Measurements from ENCODE around the gene TPCN2. TPM values are rescaled to one million over a fixed set of nuclear protein-coding genes. Genes with fewer than 3 reads are reported as not detected.

The TPCN2 gene
- polyA plus RNA-seq, 3 donors, result 29.3 to 52.8 (median 31.5) TPM

DNA sequence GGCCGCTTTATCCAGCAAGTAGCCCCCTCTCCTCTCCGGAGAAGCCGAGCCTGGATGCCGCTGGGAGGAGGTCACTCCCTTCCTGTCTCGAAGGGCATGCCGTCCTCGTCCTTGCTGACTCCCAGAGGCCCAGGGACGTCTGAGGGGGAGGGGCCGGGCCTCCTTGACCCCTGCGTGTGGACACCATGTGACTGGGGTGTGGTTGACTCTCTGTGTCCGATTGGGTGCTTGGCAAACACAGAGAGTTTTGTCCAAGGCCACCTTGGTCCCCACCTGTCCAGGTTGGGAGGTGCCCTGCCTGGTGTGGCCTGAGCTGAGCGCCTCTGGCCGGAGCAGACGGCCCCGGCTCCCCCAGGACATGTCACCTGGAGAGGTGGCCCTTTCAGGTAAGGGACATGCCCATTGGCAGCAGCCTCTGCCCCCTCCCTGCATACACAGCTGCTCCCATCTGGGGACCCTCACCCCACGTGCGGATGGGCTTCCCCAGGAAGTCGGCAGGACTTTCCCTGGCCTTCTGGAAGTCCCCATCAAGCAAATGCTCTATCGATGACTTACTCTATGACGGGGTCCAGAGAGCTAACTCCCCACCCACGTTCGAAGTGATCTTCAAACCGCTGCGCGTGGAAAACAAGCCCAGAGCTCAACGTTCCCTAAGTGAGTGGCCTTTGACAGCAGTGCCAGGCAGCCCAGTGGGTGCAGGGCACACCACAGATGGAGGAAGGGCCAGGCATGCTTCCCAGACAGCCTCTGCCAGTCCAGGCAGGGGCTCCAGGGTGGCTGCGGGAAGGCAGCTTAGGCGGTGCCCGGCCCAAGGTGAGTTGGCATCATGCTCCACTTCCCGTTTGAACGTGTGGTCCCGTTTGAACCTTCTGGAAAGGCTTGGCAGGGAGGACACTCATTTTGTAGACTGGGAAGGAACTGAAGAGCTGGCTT lies 106.8 kb downstream of the TPCN2 start, which contains the start of gene SMIM38:
Gene SMIM38 (plus strand): TSS at position 634 of the 933 bp plus-strand sequence. CDS start 1,912 bp downstream, outside the sequence.
- TF ChIP-seq, protein P1, sequence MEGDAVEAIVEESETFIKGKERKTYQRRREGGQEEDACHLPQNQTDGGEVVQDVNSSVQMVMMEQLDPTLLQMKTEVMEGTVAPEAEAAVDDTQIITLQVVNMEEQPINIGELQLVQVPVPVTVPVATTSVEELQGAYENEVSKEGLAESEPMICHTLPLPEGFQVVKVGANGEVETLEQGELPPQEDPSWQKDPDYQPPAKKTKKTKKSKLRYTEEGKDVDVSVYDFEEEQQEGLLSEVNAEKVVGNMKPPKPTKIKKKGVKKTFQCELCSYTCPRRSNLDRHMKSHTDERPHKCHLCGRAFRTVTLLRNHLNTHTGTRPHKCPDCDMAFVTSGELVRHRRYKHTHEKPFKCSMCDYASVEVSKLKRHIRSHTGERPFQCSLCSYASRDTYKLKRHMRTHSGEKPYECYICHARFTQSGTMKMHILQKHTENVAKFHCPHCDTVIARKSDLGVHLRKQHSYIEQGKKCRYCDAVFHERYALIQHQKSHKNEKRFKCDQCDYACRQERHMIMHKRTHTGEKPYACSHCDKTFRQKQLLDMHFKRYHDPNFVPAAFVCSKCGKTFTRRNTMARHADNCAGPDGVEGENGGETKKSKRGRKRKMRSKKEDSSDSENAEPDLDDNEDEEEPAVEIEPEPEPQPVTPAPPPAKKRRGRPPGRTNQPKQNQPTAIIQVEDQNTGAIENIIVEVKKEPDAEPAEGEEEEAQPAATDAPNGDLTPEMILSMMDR (IDR thresholded peaks at IDR 0.05), result no peak
- intact Hi-C loops (cut with micrococcal nuclease), result no loop called here
- no peaks in the 10 kb centered on the region for H3K36me3 Mint-ChIP-seq
- peaks cover 0 to 2% (median 0%) of the 10 kb centered on the region in 7 donors for H3K9me3 Mint-ChIP-seq
- DNase-seq, result no peak
- peaks cover 10 to 33% (median 18%) of the 10 kb centered on the region in 3 donors for H3K27me3 Mint-ChIP-seq (ENCODE audit: low read depth in 3 of 3)
- H3K36me3 ChIP-seq (replicated peaks in 1 of 2; ENCODE audit: control insufficient read depth in 1 of 2, insufficient read depth in 2 of 2, low read length in 2 of 2), result no peaks in the 10 kb centered on the region
- H3K4me3 Mint-ChIP-seq, result peak within 1 kb of the TSS in 1 of 2 donors; percentile 59
- no peak within 1 kb of the TSS for H3K4me3 ChIP-seq (replicated peaks in 1 of 3; ENCODE audit: low read depth in 2 of 3, low read length in 3 of 3)
- no peaks in the 10 kb centered on the region for H4K20me1 ChIP-seq (ENCODE audit: insufficient read depth, low read length)
- no peak within 1 kb of the TSS for H3K4me2 ChIP-seq (replicated peaks; ENCODE audit: extremely low read depth, low read length, poor library complexity, severe bottlenecking)
- H3K27ac Mint-ChIP-seq, result no peak within 1 kb of the TSS
- 79% methylated on average over 30 of the region's 32 CpGs for WGBS (ENCODE audit: insufficient coverage)
- H3K27ac ChIP-seq (ENCODE audit: low read depth in 1 of 2, low read length in 2 of 2), result no peak within 1 kb of the TSS
- H3K4me1 ChIP-seq (ENCODE audit: control insufficient read depth in 1 of 2, insufficient read depth in 2 of 2, low read length in 2 of 2), result no peaks in the 10 kb centered on the region
- H3K9ac ChIP-seq (ENCODE audit: insufficient read depth, low read length, poor library complexity, severe bottlenecking), result no peak within 1 kb of the TSS
- no peaks in the 10 kb centered on the region for H3K79me2 ChIP-seq (ENCODE audit: insufficient read depth, low read length)
- H3K27me3 ChIP-seq (ENCODE audit: control insufficient read depth in 2 of 2, insufficient read depth in 2 of 2, low read length in 2 of 2), result peaks cover 0 to 12% of the 10 kb centered on the region in 2 donors
- H3K4me1 Mint-ChIP-seq, result no peaks in the 10 kb centered on the region
- no peak within 1 kb of the TSS for H2AFZ ChIP-seq (ENCODE audit: insufficient read depth, low read depth, low read length, poor library complexity, severe bottlenecking)
- H3K9me3 ChIP-seq (replicated peaks in 1 of 2; ENCODE audit: control insufficient read depth in 1 of 2, insufficient read depth in 1 of 2, low read length in 2 of 2), result no peaks in the 10 kb centered on the region

DNA sequence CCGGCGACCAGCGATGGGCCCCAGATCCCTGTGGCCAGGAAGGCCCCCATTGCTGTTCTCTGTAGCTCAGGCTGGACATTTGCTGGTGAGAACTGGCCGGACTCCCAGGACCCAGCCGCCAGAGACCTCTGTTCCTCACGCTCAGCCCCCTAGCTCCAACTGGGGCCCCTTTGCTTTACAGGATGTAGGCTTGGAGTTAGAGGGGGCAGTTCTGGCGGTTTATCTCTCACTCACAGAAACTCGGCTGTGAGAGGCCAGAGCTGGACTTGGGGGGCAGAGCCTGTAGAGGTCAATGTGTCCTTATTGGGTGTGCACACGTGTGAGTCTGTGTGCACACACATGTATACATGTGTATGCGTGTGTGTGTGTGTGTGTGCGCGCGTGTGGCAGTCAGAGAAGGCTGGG lies 107.5 kb downstream of the TPCN2 start:
- H3K27me3 Mint-ChIP-seq (ENCODE audit: low read depth in 3 of 3), result peaks cover 10 to 33% (median 18%) of the 10 kb centered on the region in 3 donors
- no peak for DNase-seq
- H3K27ac Mint-ChIP-seq, result no peak overlapping the region

More for the DNA sequence above, 107.5 kb downstream of the TPCN2 start:
- Mint-ChIP-seq H3K4me1 (no peaks in the 10 kb centered on the region), H3K9me3 (peaks cover 0 to 2% (median 0%) of the 10 kb centered on the region in 7 donors), H3K4me3 (peak overlapping the region in 1 of 2 donors; percentile 59), H3K36me3 (no peaks in the 10 kb centered on the region)
- H3K27ac ChIP-seq (ENCODE audit: low read depth in 1 of 2, low read length in 2 of 2), result no peak overlapping the region
- H2AFZ ChIP-seq (ENCODE audit: insufficient read depth, low read depth, low read length, poor library complexity, severe bottlenecking), result no peak overlapping the region
- H3K9ac ChIP-seq (ENCODE audit: insufficient read depth, low read length, poor library complexity, severe bottlenecking), result no peak overlapping the region
- no peaks in the 10 kb centered on the region for H4K20me1 ChIP-seq (ENCODE audit: insufficient read depth, low read length)
- TF ChIP-seq, protein P1 (IDR thresholded peaks at IDR 0.05), result no peak
- H3K4me2 ChIP-seq (replicated peaks; ENCODE audit: extremely low read depth, low read length, poor library complexity, severe bottlenecking), result no peak overlapping the region
- 62% methylated on average over 6 of the region's 13 CpGs for WGBS (ENCODE audit: insufficient coverage)
- H3K4me3 ChIP-seq (replicated peaks in 1 of 3; ENCODE audit: low read depth in 2 of 3, low read length in 3 of 3), result no peak overlapping the region
- H3K27me3 ChIP-seq (ENCODE audit: control insufficient read depth in 2 of 2, insufficient read depth in 2 of 2, low read length in 2 of 2), result peaks cover 0 to 12% of the 10 kb centered on the region in 2 donors
- H3K79me2 ChIP-seq (ENCODE audit: insufficient read depth, low read length), result no peaks in the 10 kb centered on the region
- intact Hi-C loops (cut with micrococcal nuclease), result no loop called here
- no peaks in the 10 kb centered on the region for H3K4me1 ChIP-seq (ENCODE audit: control insufficient read depth in 1 of 2, insufficient read depth in 2 of 2, low read length in 2 of 2)
- H3K9me3 ChIP-seq (replicated peaks in 1 of 2; ENCODE audit: control insufficient read depth in 1 of 2, insufficient read depth in 1 of 2, low read length in 2 of 2), result no peaks in the 10 kb centered on the region
- H3K36me3 ChIP-seq (replicated peaks in 1 of 2; ENCODE audit: control insufficient read depth in 1 of 2, insufficient read depth in 2 of 2, low read length in 2 of 2), result no peaks in the 10 kb centered on the region
